ENCODE measurements around the gene HHAT.

HHAT gene

DNA sequence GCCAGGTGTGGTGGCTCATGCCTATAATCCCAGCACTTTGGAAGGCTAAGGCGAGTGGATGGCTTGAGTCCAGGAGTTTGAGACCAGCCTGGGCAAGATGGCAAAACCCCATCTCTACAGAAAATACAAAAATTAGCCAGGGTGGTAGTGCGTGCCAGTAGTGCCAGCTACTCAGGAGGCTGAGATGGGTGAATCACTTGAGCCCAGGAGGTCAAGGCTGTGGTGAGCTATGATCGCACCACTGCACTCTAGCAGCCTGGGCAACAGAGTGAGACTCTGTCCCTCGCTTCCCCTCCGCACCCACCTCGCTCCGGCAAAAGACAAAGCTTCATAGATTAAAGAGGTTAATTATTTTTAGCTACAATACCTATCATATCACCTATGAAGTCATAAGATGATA lies 100.0 kb downstream of the HHAT start:
- TF ChIP-seq, protein P1, sequence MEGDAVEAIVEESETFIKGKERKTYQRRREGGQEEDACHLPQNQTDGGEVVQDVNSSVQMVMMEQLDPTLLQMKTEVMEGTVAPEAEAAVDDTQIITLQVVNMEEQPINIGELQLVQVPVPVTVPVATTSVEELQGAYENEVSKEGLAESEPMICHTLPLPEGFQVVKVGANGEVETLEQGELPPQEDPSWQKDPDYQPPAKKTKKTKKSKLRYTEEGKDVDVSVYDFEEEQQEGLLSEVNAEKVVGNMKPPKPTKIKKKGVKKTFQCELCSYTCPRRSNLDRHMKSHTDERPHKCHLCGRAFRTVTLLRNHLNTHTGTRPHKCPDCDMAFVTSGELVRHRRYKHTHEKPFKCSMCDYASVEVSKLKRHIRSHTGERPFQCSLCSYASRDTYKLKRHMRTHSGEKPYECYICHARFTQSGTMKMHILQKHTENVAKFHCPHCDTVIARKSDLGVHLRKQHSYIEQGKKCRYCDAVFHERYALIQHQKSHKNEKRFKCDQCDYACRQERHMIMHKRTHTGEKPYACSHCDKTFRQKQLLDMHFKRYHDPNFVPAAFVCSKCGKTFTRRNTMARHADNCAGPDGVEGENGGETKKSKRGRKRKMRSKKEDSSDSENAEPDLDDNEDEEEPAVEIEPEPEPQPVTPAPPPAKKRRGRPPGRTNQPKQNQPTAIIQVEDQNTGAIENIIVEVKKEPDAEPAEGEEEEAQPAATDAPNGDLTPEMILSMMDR (IDR thresholded peaks at IDR 0.05; ENCODE audit: low read depth, low read length) = no peak
- in situ Hi-C loops (cut with HindIII; ENCODE audit: low sequenced_read_pairs) = no loop called here
- DNase-seq (ENCODE audit: low read depth, low spot score) = no peak
- no peak overlapping the region for H3K4me3 ChIP-seq (ENCODE audit: low read depth, low read length)

- no peak overlapping the region for H3K4me3 ChIP-seq (ENCODE audit: low read depth, low read length)
- peak; percentile 37 for DNase-seq (ENCODE audit: low read depth, low spot score)
- in situ Hi-C loops (cut with HindIII; ENCODE audit: low sequenced_read_pairs) = no loop called here
- TF ChIP-seq, protein P1 (IDR thresholded peaks at IDR 0.05; ENCODE audit: low read depth, low read length) = no peak
Observed at GRCh38 chr1:210434223-210434622, 105.5 kb downstream of the HHAT start.

DNA sequence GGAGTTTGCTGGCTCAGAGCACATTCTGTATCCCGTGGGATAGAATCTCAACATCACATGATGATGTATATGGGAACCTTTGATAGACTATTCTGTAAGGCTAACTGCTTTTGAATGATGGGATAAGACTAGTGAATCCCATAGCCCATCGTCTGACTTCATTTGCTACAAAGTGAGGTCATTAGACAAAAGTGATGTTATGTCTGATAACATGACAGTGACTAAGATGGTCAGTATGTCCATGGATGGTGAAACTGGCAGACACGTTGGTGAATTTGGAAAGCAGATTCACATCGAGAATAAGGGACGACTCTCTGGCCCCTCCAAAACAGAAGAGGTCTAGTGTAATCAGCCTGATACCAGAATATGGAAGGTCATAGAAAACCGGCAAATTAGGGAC lies 108.4 kb downstream of the HHAT start:
- DNase-seq (ENCODE audit: low read depth, low spot score) = no peak
- TF ChIP-seq, protein P1 (IDR thresholded peaks at IDR 0.05; ENCODE audit: low read depth, low read length) = no peak
- in situ Hi-C loops (cut with HindIII; ENCODE audit: low sequenced_read_pairs) = no loop called here
- no peak overlapping the region for H3K4me3 ChIP-seq (ENCODE audit: low read depth, low read length)

- TF ChIP-seq, protein P1 (IDR thresholded peaks at IDR 0.05; ENCODE audit: low read depth, low read length) = no peak
- no peak for DNase-seq (ENCODE audit: low read depth, low spot score)
- in situ Hi-C loops (cut with HindIII; ENCODE audit: low sequenced_read_pairs) = no loop called here
- no peak overlapping the region for H3K4me3 ChIP-seq (ENCODE audit: low read depth, low read length)
Observed at GRCh38 chr1:210437781-210438180, 109.1 kb downstream of the HHAT start.

DNA sequence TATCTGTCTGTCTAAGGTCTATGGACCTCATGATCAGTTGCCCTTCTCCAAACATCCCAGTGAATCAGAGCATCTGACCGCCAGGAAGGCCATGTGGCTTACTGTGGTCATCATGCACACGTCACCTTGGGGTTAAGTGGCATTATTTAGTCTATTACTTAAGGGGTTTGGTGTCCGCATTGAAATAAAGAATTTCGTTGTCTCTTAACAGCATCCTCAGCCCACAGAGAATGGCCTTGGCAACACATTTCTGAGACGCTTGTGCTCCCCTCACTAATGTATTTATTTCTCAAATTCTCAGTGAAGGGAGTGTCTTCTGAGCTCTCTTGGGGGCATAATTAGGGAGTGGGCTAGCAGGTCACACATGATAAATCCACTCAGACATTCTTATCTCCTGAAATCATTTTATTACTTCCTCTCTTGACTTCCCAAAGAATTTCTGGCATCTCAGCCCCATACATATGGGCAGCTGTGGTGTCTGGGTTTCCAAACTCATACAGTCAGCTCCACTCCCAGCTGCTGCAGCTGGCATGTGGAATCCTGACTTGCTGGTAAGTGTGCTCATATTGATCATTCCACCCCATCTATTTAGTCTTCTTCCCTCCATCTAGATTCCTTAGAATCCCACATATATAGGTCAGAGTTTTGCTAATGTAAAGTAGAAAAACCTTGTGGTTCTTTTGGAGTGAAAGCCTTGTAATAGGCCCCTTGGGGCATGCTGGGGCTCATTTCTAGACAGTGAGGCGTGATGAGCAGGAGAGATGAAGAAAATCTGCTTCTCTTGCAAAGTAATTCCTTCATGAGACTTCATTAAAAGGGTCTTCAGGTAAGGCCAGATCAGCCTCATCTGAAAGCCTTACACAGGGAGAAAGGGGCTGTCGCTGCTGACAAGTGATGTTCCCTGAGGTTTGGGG lies 110.5 kb downstream of the HHAT start:
- in situ Hi-C loops (cut with HindIII; ENCODE audit: low sequenced_read_pairs) = no loop called here
- DNase-seq (ENCODE audit: low read depth, low spot score) = peak; percentile 97
- TF ChIP-seq, protein P1 (IDR thresholded peaks at IDR 0.05; ENCODE audit: low read depth, low read length) = no peak
- H3K4me3 ChIP-seq (ENCODE audit: low read depth, low read length) = no peak overlapping the region

GRCh38 chr1:210440081-210440480 lies 111.4 kb downstream of the HHAT start:
- no peak for DNase-seq (ENCODE audit: low read depth, low spot score)
- no peak overlapping the region for H3K4me3 ChIP-seq (ENCODE audit: low read depth, low read length)
- TF ChIP-seq, protein P1 (IDR thresholded peaks at IDR 0.05; ENCODE audit: low read depth, low read length) = no peak
- in situ Hi-C loops (cut with HindIII; ENCODE audit: low sequenced_read_pairs) = no loop called here
